Uterus (tissue), 4 donors: Measurements from ENCODE around the gene RGS14. TPM values are rescaled to one million over a fixed set of nuclear protein-coding genes. Genes with fewer than 3 reads are reported as not detected.
A peak's percentile ranks its signal among the peaks of the same experiment; 100 is the strongest.

Experiments
- DNase-seq, 2 donors: peaks; one replicate each; pipeline ENCODE4 v3.0.0-alpha.2; 2019 to 2020
- H3K27ac ChIP-seq, 2 donors: fragments of 200-600 bp; sonication (generic); 1 replicate in 1 of 2; 2 replicates in 1 of 2; pipeline ENCODE4 v1.5.1; 2016 to 2018
- H3K27me3 ChIP-seq, 2 donors: fragments of 200-600 bp; sonication (generic); one replicate each; pipeline ENCODE4 v1.5.1; 2018 to 2019; ENCODE audit warnings: control low read depth in 1 of 2
- H3K36me3 ChIP-seq, 2 donors: fragments of 200-600 bp; sonication (generic); one replicate each; pipeline ENCODE4 v1.5.1; 2019; ENCODE audit warnings: control low read depth in 1 of 2
- H3K4me1 ChIP-seq, 2 donors: fragments of 200-600 bp; sonication (generic); one replicate each; pipeline ENCODE4 v1.5.1; 2018 to 2019; ENCODE audit warnings: control low read depth in 1 of 2
- H3K4me3 ChIP-seq, 2 donors: fragments of 200-600 bp; sonication (generic); 1 replicate in 1 of 2; 2 replicates in 1 of 2; pipeline ENCODE4 v1.5.1; 2018 to 2019; ENCODE audit warnings: mild to moderate bottlenecking in 1 of 2
- H3K9me3 ChIP-seq, 2 donors: fragments of 200-600 bp; sonication (generic); one replicate each; pipeline ENCODE4 v1.5.1; 2019; ENCODE audit warnings: control low read depth in 1 of 2
- POLR2A ChIP-seq, 2 donors: fragments of 450-650 bp; IDR thresholded peaks; one replicate each; pipeline ENCODE4 v1.6.1; 2016; ENCODE audit warnings: antibody characterized with exemption in 2 of 2, mild to moderate bottlenecking in 1 of 2, moderate library complexity in 1 of 2
- intact Hi-C: fragments of 100-400 bp; cut with DNase I; formaldehyde crosslinking; loops from one replicate; pipeline ENCODE4 v1.15.1; 2023; ENCODE audit warnings: low total_unique reads
- total RNA-seq, 4 donors: library from RNA; depleted of rRNA in 3 of 4; stranded (reverse); fragments of >200 nt in 3 of 4; gene quantifications; one replicate each; pipeline versions ENCODE4 v1.1.0 to v1.2.4, GENCODE V29; 2014 to 2023
- TF ChIP-seq, protein P1 (sequence below), 4 experiments: fragments of 200-600 bp in 2 of 4; fragments of 450-650 bp in 2 of 4; sonication (generic) in 2 of 4; IDR thresholded peaks; one replicate each; pipeline ENCODE4 v1.5.1; 2016 to 2019; ENCODE audit warnings: antibody characterized with exemption in 4 of 4, mild to moderate bottlenecking in 2 of 4, moderate library complexity in 1 of 4
- donor health status: DM: yes; HTN: yes; CAD: no.

The RGS14 gene
- total RNA-seq, 4 donors from 2014 or later = 1.5 to 25.6 (median 13.6) TPM

DNA sequence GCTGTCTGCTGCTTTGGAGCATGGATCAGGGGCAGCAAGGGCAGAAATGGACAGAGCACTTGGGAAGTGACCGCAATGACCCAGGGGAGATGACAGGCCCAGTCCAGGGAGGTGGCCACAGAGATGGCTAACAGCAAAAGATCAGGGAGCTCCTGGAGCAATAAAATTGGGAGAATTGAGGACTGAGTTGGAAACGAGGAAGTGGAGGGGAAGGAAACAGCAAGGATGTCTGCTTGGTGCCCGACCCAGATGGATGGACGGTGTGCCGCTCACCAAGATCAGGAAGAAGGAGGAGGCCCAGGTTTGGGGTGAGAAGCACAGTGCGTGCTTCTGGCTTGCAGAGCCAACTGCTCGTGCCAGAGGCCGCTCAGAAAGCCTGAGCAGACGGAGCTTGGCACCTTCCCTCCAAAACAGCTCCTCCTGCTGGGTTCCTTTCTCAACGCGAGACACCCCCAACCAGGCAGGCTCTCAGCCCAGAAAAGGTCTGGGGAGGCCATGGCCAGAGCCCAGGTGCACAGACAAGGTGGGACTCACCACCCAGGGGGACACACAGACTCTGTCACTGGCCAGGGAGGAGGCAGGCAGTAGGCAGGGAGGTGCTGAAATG is 24.8 kb downstream of the RGS14 start:
- Histone ChIP-seq H3K36me3 (no peaks in the 10 kb centered on the region), H3K4me3 (no peak overlapping the region), H3K4me1 (no peaks in the 10 kb centered on the region), H3K27me3 (no peaks in the 10 kb centered on the region), H3K27ac (no peak overlapping the region), H3K9me3 (no peaks in the 10 kb centered on the region)
- intact Hi-C loops = no loop called here
- DNase-seq = no peak
- TF ChIP-seq, protein P1, sequence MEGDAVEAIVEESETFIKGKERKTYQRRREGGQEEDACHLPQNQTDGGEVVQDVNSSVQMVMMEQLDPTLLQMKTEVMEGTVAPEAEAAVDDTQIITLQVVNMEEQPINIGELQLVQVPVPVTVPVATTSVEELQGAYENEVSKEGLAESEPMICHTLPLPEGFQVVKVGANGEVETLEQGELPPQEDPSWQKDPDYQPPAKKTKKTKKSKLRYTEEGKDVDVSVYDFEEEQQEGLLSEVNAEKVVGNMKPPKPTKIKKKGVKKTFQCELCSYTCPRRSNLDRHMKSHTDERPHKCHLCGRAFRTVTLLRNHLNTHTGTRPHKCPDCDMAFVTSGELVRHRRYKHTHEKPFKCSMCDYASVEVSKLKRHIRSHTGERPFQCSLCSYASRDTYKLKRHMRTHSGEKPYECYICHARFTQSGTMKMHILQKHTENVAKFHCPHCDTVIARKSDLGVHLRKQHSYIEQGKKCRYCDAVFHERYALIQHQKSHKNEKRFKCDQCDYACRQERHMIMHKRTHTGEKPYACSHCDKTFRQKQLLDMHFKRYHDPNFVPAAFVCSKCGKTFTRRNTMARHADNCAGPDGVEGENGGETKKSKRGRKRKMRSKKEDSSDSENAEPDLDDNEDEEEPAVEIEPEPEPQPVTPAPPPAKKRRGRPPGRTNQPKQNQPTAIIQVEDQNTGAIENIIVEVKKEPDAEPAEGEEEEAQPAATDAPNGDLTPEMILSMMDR (IDR thresholded peaks at IDR 0.05) = peak in 1 of 4 experiments; percentile 8
- TF ChIP-seq POLR2A (IDR thresholded peaks at IDR 0.05) = no peak

DNA sequence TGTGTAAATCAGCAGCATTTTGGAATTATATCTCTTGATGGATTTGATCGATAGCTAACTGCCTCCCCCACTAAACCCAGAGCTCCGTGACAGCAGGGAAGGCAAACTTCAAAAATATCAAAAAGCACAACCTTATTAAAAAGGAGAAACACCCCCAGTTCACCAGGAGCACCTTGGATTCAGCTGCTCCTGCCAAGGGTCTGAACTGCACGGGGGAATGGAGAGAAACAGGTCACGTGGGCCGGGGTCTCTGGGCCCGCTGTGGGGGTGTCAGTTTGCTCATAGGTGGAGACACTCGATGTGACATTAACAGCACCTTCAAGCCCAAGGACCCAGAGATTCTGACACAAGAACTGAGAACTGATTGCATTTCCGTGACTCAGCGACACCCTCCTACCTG is 25.5 kb downstream of the RGS14 start:
- no peak overlapping the region for H3K27ac ChIP-seq
- TF ChIP-seq, protein P1 (IDR thresholded peaks at IDR 0.05) = no peak
- no peak for TF ChIP-seq POLR2A (IDR thresholded peaks at IDR 0.05)
- DNase-seq = no peak
- no peaks in the 10 kb centered on the region for H3K27me3 ChIP-seq
- no peaks in the 10 kb centered on the region for H3K36me3 ChIP-seq
- no peaks in the 10 kb centered on the region for H3K9me3 ChIP-seq
- H3K4me3 ChIP-seq = no peak overlapping the region
- intact Hi-C loops = no loop called here
- no peaks in the 10 kb centered on the region for H3K4me1 ChIP-seq

DNA sequence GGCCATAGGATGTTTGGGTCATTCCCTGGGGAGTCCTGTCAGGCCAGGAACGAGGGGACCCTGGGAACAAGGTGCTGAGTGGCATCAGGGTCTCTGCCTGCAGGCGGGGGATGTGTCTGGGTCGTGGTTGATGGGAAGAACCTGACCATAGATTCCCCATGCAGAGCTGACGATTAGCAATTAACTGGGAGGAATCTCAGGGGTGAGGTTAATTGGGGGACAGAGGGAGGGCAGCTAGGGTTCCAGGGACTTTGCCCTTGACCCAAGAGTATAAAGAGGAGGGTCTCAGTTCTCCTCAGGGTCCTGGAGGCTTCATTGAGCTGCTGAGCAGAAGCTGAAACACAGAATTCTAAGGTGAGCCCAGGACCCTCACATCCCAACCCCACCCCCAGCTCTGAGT is 26.4 kb downstream of the RGS14 start, which contains the start of gene SLC34A1:
Gene SLC34A1, plus strand, starts transcription at position 301 of the 400 bp plus-strand sequence. CDS start 1,308 bp downstream, outside the sequence.
- no peaks in the 10 kb centered on the region for H3K9me3 ChIP-seq
- no peak within 1 kb of the TSS for H3K4me3 ChIP-seq
- TF ChIP-seq, protein P1 (IDR thresholded peaks at IDR 0.05) = no peak
- TF ChIP-seq POLR2A (IDR thresholded peaks at IDR 0.05) = no peak
- H3K27me3 ChIP-seq = no peaks in the 10 kb centered on the region
- no peaks in the 10 kb centered on the region for H3K4me1 ChIP-seq
- no peak within 1 kb of the TSS for H3K27ac ChIP-seq
- no peak for DNase-seq
- H3K36me3 ChIP-seq = no peaks in the 10 kb centered on the region
- intact Hi-C loops = no loop called here

DNA sequence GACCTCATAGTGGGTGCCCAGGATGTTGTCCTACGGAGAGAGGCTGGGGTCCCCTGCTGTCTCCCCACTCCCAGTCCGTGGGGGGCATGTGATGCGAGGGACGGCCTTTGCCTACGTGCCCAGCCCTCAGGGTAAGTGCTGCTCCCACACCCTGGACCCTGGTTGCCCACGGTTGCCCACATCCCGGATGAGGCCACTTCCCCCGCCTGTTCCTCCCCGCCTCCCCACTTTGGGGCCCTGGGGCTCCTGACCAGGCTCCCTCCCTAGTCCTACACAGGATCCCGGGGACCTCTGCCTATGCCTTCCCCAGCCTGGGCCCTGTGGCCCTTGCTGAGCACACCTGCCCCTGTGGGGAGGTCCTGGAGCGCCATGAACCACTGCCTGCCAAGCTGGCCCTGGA is 28.0 kb downstream of the RGS14 start:
- no peak overlapping the region for H3K27ac ChIP-seq
- H3K9me3 ChIP-seq = no peaks in the 10 kb centered on the region
- H3K36me3 ChIP-seq = no peaks in the 10 kb centered on the region
- no peaks in the 10 kb centered on the region for H3K4me1 ChIP-seq
- TF ChIP-seq, protein P1 (IDR thresholded peaks at IDR 0.05) = no peak
- TF ChIP-seq POLR2A (IDR thresholded peaks at IDR 0.05) = no peak
- intact Hi-C loops = loop anchor here (5.0 kb wide), 1 partner anchor 117 kb away; no protein-coding TSS in a partner anchor
- no peak for DNase-seq
- no peak overlapping the region for H3K4me3 ChIP-seq
- no peaks in the 10 kb centered on the region for H3K27me3 ChIP-seq

DNA sequence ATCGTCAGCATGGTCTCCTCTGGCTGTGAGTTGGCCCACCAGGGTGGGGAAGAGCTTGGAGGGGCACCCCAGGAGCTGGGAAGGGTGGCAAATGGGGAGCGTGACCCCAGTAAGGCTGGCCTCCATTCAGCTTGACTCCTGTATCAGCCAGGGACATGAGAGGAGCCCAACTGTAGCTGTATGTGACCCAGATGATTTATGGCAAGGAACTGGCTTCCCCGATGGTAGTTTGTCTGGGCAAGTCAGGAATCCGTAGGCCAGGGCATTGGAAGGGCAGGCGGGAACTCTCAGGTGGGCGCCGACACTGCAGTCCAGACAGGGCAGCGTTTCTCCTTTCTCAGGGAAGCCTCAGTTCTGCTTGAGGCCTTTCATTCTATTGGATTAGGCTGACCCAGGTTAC is 28.8 kb downstream of the RGS14 start:
- H3K27me3 ChIP-seq = no peaks in the 10 kb centered on the region
- no peaks in the 10 kb centered on the region for H3K36me3 ChIP-seq
- intact Hi-C loops = loop anchor here (5.0 kb wide), 1 partner anchor 116 kb away; no protein-coding TSS in a partner anchor
- no peaks in the 10 kb centered on the region for H3K4me1 ChIP-seq
- H3K9me3 ChIP-seq = no peaks in the 10 kb centered on the region
- DNase-seq = no peak
- no peak overlapping the region for H3K27ac ChIP-seq
- TF ChIP-seq POLR2A (IDR thresholded peaks at IDR 0.05) = no peak
- TF ChIP-seq, protein P1 (IDR thresholded peaks at IDR 0.05) = no peak
- H3K4me3 ChIP-seq = no peak overlapping the region
